ENCODE results near the gene OR56B1. TPM values are rescaled to one million over a fixed set of nuclear protein-coding genes. Genes with fewer than 3 reads are reported as not detected.

The OR56B1 gene
- total RNA-seq, 1 donor = under 0.01 TPM

DNA sequence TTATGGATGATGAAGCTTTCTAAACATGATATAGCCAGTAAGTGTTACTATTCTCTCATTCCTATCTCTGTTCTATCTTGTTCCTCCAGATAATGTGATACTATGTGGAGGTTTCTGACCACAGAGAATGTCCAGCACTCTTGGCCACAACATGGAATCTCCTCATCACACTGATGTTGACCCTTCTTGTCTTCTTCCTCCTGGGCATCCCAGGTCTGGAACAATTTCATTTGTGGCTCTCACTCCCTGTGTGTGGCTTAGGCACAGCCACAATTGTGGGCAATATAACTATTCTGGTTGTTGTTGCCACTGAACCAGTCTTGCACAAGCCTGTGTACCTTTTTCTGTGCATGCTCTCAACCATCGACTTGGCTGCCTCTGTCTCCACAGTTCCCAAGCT is 9.9 kb upstream of the OR56B1 start:
- DNase-seq (ENCODE audit: insufficient read length, low spot score, missing footprints) = no peak
- Histone ChIP-seq H3K79me2 (ENCODE audit: insufficient read depth, low read length) (no peaks in the 10 kb centered on the region), H2AFZ (ENCODE audit: low read length) (no peak overlapping the region), H3K27me3 (ENCODE audit: insufficient read depth, low read length) (peaks cover 4% of the 10 kb centered on the region), H3K4me3 (ENCODE audit: insufficient read depth, low read length) (no peak overlapping the region), H3K9me3 (ENCODE audit: low read depth, low read length) (no peaks in the 10 kb centered on the region), H4K20me1 (ENCODE audit: insufficient read depth, low read length) (no peaks in the 10 kb centered on the region), H3K4me2 (ENCODE audit: insufficient read depth, low read length) (no peak overlapping the region), H3K27ac (ENCODE audit: low read depth, low read length) (no peak overlapping the region), H3K4me1 (ENCODE audit: insufficient read depth, low read length) (no peaks in the 10 kb centered on the region), H3K36me3 (ENCODE audit: insufficient read depth, low read length) (no peaks in the 10 kb centered on the region)
- TF ChIP-seq, protein P1, sequence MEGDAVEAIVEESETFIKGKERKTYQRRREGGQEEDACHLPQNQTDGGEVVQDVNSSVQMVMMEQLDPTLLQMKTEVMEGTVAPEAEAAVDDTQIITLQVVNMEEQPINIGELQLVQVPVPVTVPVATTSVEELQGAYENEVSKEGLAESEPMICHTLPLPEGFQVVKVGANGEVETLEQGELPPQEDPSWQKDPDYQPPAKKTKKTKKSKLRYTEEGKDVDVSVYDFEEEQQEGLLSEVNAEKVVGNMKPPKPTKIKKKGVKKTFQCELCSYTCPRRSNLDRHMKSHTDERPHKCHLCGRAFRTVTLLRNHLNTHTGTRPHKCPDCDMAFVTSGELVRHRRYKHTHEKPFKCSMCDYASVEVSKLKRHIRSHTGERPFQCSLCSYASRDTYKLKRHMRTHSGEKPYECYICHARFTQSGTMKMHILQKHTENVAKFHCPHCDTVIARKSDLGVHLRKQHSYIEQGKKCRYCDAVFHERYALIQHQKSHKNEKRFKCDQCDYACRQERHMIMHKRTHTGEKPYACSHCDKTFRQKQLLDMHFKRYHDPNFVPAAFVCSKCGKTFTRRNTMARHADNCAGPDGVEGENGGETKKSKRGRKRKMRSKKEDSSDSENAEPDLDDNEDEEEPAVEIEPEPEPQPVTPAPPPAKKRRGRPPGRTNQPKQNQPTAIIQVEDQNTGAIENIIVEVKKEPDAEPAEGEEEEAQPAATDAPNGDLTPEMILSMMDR (IDR thresholded peaks at IDR 0.05; ENCODE audit: extremely low read depth, low read depth, low read length) = no peak

DNA sequence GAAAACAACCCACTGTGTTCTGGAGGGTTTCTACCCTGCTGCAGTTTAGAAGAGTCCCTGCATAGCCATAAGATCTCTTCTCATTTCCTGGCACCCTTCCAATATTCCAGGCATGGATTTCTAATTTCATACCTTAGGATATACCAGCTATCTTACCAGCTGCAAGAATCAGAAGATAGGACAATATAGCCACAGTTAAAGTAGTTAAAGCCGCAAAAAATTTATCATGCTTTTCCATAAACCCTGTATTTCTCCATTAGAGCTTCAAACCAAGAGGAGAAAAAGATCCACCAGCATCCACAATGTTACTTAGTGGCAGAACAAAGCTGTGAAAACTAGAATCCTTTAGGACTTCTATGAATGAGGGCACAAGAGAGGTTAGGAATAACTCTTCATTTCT is 8.6 kb upstream of the OR56B1 start:
- Histone ChIP-seq H3K27me3 (ENCODE audit: insufficient read depth, low read length) (peaks cover 4% of the 10 kb centered on the region), H3K4me2 (ENCODE audit: insufficient read depth, low read length) (no peak overlapping the region), H2AFZ (ENCODE audit: low read length) (no peak overlapping the region), H3K79me2 (ENCODE audit: insufficient read depth, low read length) (no peaks in the 10 kb centered on the region), H4K20me1 (ENCODE audit: insufficient read depth, low read length) (no peaks in the 10 kb centered on the region), H3K36me3 (ENCODE audit: insufficient read depth, low read length) (no peaks in the 10 kb centered on the region), H3K4me3 (ENCODE audit: insufficient read depth, low read length) (no peak overlapping the region), H3K27ac (ENCODE audit: low read depth, low read length) (no peak overlapping the region), H3K9me3 (ENCODE audit: low read depth, low read length) (no peaks in the 10 kb centered on the region), H3K4me1 (ENCODE audit: insufficient read depth, low read length) (no peaks in the 10 kb centered on the region)
- TF ChIP-seq, protein P1 (IDR thresholded peaks at IDR 0.05; ENCODE audit: extremely low read depth, low read depth, low read length) = no peak
- DNase-seq (ENCODE audit: insufficient read length, low spot score, missing footprints) = no peak

DNA sequence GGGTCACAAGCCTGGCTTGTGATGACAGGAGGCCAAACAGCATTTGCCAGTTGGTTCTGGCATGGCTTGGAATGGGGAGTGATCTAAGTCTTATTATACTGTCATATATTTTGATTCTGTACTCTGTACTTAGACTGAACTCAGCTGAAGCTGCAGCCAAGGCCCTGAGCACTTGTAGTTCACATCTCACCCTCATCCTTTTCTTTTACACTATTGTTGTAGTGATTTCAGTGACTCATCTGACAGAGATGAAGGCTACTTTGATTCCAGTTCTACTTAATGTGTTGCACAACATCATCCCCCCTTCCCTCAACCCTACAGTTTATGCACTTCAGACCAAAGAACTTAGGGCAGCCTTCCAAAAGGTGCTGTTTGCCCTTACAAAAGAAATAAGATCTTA is 843 bp downstream of the OR56B1 start:
- Histone ChIP-seq H3K36me3 (ENCODE audit: insufficient read depth, low read length) (no peaks in the 10 kb centered on the region), H2AFZ (ENCODE audit: low read length) (peak overlapping the region; percentile 4), H3K9me3 (ENCODE audit: low read depth, low read length) (no peaks in the 10 kb centered on the region), H3K4me1 (ENCODE audit: insufficient read depth, low read length) (peaks cover 17% of the 10 kb centered on the region), H3K4me3 (ENCODE audit: insufficient read depth, low read length) (no peak overlapping the region), H4K20me1 (ENCODE audit: insufficient read depth, low read length) (no peaks in the 10 kb centered on the region), H3K27me3 (ENCODE audit: insufficient read depth, low read length) (no peaks in the 10 kb centered on the region), H3K27ac (ENCODE audit: low read depth, low read length) (peak overlapping the region; percentile 53), H3K79me2 (ENCODE audit: insufficient read depth, low read length) (no peaks in the 10 kb centered on the region), H3K4me2 (ENCODE audit: insufficient read depth, low read length) (no peak overlapping the region)
- TF ChIP-seq, protein P1 (IDR thresholded peaks at IDR 0.05; ENCODE audit: extremely low read depth, low read depth, low read length) = no peak
- no peak for DNase-seq (ENCODE audit: insufficient read length, low spot score, missing footprints)

DNA sequence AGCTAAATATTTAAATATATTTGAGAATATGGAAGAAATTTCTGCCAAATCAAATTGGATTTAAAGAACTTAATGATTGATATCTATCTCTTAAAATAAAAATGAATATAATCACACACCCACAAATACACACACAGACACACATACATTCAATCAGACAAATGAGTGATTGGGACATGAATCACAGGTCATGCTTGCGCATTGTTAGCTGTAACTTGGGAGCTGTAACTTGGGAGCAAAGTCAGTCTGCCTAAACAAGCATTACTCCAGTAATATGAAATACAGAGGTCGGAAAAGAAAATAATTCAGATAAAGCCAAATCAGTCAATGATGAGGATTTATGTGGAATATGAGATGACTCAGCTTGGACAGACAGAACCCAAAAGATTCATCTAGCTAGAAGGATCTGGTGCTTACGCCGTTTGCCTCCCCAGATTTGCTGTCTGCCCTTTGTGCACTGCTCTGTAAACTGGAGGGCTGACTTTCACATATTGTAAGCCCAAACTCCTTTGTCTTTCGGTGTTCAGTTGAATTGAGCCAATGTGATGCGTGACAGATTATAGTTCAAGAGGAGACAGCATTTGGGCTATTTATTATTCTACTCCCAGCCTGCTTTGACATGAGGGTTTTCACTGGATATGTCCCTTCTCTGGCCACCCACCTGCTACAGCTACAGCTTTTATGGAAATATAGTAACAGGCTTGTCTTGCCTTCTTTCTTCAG is 1.6 kb downstream of the OR56B1 start:
- H2AFZ ChIP-seq (ENCODE audit: low read length) = no peak overlapping the region
- H3K27me3 ChIP-seq (ENCODE audit: insufficient read depth, low read length) = no peaks in the 10 kb centered on the region
- H3K4me3 ChIP-seq (ENCODE audit: insufficient read depth, low read length) = no peak overlapping the region
- no peaks in the 10 kb centered on the region for H3K9me3 ChIP-seq (ENCODE audit: low read depth, low read length)
- peaks cover 17% of the 10 kb centered on the region for H3K4me1 ChIP-seq (ENCODE audit: insufficient read depth, low read length)
- H3K27ac ChIP-seq (ENCODE audit: low read depth, low read length) = peak overlapping the region; percentile 53
- no peaks in the 10 kb centered on the region for H3K36me3 ChIP-seq (ENCODE audit: insufficient read depth, low read length)
- H4K20me1 ChIP-seq (ENCODE audit: insufficient read depth, low read length) = no peaks in the 10 kb centered on the region
- no peak for DNase-seq (ENCODE audit: insufficient read length, low spot score, missing footprints)
- TF ChIP-seq, protein P1 (IDR thresholded peaks at IDR 0.05; ENCODE audit: extremely low read depth, low read depth, low read length) = no peak
- no peak overlapping the region for H3K4me2 ChIP-seq (ENCODE audit: insufficient read depth, low read length)
- H3K79me2 ChIP-seq (ENCODE audit: insufficient read depth, low read length) = no peaks in the 10 kb centered on the region
